Activated CD8-positive, alpha-beta memory T cell treated with anti-CD3 and anti-CD28 coated beads, Interleukin-2, amount 50 U/mL, for 48 hours (primary cell): ENCODE results near the gene CRELD2.

Experiments
- DNase-seq: peaks from one replicate; pipeline ENCODE4 v3.0.0-alpha.2; 2020

The CRELD2 gene

GRCh38 chr22:49889071-49889470 is 29.4 kb upstream of the CRELD2 start:
- no peak for DNase-seq

- DNase-seq, result no peak
These were observed 26.1 kb upstream of the CRELD2 start for GRCh38 chr22:49892226-49892899.

DNA sequence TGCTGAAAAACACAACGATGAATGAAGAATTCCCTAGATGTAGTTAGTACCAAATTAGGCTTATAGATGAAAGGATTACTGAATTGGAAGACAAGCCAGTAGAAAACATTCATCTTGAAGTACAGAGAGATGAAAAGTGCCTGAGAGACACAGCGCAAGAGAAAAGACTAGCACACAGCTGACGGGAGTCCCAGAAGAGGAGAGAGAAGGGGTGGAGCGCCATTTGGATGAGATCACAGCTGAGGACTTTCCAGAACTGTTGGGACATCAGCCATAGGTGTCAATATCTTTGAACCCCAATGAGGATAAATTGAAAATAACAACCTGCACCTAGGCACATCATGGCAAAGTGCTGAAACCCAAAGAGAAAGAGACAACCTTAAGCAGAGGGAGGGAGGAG is 25.4 kb upstream of the CRELD2 start:
- DNase-seq, result no peak

GRCh38 chr22:49894322-49895054 is 23.9 kb upstream of the CRELD2 start:
- no peak for DNase-seq

DNA sequence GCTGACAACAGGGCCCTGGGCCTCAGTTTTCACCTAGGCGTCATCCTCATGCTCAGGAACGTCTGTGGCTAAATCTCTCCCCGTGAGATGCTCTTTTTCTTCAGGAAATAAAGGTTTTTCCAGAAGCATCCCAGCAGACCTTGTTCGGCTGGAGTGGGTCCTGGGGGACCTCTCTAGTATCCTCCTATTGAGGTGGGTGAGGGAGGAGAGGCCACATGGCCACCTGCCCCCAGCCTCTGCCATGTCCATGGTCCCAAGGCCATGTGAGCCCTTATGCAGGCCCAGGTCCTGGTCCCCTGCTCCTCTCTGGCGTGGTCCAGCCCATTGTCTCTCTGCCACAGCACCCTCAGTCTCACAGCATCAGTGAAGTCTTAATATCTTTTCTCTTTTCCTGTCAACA is 22.2 kb upstream of the CRELD2 start:
- no peak for DNase-seq

- DNase-seq, result no peak
These were observed 21.3 kb upstream of the CRELD2 start for GRCh38 chr22:49897015-49897684.

- DNase-seq, result no peak
These were observed 18.9 kb upstream of the CRELD2 start for GRCh38 chr22:49899530-49899929.

DNA sequence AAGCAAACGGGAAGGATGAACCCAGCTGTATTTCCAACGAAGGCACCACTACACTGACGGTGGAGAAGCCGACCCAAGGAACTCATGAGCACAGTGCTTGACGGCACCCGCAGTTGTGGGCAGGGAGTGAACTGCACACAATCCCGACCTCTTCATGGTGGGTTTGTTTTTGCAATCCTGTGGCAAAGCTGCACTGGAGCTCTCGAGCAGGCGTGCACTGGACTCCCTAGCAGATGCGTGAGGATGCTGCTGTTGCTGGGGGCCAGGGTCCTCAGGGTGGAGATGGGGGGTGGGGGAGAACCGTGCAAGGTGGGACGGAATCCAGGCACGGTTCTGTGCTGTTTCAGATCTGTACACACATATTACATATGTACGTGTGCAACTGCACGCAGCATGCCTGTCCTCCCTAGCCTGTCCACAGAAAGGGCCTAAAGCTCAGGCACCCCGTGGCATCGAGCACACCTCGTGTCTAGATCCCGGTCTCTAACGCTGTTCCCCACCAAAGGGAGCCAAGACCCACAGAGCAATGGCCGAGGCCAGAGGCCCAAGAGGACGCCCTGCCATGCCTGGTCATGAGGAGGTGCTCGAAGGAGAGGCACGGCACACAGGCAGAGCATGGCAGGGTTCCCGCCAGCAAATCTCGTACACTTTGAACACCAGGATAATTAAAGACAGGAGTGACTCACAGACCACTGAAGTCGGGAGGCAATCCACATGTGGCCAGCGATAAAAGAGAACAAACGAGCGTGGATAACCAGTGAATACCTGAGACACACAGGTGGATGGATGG is 17.8 kb upstream of the CRELD2 start:
- no peak for DNase-seq

DNA sequence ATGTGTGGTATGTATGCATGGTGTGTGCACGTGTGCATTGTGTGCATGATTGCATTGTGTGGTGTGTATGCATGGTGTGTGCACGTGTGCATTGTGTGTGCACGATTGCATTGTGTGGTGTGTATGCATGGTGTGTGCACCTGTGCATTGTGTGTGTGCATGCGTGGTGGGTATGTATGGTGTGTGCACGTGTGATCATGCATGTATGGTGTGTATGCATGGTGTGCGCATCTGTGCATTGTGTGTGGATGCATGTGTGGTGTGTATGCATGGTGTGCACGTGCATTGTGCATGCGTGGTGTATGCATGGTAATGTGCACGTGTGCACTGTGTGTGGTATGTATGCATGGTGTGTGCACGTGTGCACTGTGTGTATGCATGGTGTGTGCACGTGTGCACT is 17.0 kb upstream of the CRELD2 start:
- DNase-seq, result no peak

DNA sequence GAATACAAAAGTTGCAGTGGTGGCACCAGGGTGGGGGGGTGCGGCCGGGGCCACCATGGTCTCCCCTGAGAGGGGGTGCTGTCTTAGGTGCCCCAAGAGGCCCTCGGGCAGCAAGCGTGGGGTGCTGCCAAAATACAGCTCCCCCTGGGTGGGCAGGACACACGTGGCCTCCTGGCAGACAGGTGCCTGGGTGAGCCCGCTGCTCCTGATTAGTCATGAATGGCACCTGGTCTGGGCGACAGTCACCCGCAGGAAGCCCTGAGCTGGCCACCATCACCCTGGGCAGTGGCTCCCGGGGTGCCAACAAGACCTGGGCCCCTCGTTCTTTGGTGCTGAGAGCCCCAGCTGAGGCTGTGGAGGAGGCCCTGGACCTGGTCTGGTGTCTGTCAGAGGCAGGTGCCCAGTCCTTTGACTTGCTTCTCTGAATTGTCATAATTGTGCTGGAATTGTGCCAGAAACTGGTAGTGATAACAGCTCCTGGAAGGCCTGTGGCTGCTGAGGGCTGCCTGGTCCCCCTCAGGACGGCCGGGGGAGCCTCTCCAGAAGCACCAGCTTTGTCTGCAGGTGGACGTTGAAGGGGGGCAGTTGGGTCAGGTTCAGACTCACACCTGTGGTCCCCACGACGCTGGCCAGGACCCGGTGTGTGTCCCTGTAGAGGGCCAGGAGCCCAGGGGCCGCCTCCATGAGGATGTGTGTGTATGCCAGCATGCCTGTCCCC is 15.0 kb upstream of the CRELD2 start:
- no peak for DNase-seq

DNA sequence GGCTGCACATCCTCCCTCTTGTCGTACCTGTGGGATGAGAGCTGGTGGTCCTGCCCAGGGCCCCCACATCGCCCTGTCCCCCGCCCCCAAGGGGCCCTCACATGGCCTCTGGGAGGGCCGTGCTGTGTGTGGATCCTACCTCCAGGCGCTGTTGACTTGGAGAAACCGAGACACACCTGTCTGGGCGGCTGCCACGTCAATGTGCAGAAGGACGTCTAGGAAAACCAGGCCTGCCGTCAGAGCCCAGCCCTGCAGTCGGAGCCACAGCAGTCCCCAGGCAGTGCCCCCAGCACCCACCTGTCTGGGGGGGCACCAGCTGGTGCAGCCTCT is 14.4 kb upstream of the CRELD2 start:
- DNase-seq, result no peak

GRCh38 chr22:49905465-49905864 is 13.0 kb upstream of the CRELD2 start:
- no peak for DNase-seq

DNA sequence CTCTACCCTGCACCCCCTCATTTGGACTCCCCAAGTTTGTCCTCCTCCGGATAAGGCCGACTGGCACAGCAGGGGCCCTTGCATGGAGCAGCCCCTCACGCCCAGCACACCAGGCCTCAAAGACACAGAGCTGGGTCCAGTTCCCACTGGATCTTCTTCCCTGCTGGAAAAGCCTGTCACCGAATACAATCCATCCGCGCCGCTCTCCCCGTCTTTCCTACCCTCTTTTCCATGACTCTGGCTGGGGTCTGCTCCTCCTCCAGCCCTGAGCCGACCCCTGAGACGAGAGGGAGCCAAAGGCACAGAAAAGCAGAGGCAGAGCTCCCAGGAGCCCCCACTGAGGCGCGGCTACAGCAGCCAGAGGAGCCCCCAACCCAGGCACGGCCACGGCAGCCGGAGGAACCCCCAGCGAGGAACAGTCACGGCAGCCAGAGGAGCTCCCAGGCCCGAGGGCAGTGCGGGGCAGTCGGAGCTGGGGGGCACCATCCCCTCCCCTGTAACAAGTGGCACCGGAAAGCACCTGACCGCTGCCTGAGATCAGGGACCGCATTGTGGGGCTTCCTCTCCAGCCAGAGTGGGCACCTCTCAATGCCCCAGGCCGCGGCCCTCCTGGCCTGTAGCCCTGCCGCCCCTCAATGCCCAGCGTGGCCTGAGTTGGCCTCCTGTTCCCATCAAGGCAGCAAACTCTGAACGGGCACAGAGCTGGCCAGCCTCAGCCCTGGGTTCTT is 12.2 kb upstream of the CRELD2 start:
- DNase-seq, result no peak

- no peak for DNase-seq
These were observed 11.6 kb upstream of the CRELD2 start for GRCh38 chr22:49906799-49907290.

GRCh38 chr22:49907807-49908206 is 10.6 kb upstream of the CRELD2 start:
- no peak for DNase-seq

- no peak for DNase-seq
These were observed 8.8 kb upstream of the CRELD2 start for GRCh38 chr22:49909476-49910205.

DNA sequence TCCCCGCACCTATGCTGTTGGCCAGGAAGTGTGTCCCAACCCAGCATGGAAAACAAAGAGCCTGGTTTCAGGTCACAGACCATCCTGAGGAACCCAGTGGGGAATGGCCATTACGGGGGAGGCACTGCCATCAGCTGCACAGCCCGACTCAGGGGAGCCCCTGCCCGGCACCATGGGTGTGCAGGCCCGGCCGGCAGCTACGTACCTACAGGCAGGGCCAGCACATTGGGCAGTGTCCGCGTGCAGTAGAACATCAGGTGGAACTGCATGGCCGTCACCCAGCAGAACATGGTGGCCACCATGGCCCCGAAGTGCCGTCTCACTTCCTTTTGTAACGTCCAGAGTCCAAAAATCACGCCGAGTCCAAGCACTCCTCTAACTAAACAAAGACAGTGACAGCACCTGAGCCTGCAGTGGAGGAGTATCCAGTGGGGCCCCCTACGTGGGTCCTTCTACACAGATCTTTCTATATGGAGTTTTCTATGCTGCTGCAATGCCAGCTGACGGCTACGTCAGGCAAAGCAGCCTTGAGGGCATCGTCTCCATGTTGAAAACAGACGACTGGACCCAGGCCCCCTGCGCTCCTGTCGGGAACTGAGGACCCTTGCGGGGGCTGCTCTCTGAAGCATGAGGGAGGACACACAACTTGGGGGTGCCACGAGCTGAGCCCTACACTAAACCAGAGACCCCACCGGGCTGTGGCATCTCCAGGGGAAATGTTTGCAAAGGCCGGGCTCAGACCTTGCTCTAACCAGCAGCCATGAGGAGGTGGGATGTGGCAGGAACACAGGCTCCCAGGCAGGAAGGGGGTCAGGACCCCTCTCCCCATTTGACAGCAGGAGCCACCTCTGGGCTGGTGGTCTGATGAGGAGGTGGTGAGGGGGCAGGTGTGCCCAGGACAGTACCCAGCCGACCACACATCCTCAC is 7.9 kb upstream of the CRELD2 start:
- DNase-seq, result no peak

GRCh38 chr22:49911881-49912625 is 6.4 kb upstream of the CRELD2 start:
- DNase-seq, result no peak

DNA sequence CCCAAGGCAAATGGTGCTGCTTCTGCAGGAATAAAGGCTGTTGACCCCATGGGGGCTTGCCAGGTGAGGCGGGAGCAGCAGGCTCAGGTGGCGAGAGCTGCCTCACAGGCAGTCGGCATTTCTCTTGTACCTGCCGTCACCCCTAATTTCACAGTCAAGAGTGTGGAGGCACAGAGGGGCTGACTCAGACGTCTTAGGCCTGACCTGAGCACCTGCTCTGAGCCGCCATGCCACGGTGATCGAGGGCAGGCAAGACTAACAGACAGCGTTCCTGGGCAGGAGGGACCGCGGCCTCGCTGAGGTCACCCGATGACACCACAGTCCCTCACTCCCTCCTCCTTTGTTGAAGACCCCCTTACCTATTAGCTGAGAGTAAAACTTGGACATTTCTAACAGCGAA is 5.4 kb upstream of the CRELD2 start:
- DNase-seq, result no peak
